ENCODE results near the gene PICALM. TPM values are rescaled to one million over a fixed set of nuclear protein-coding genes. Genes with fewer than 3 reads are reported as not detected.

The PICALM gene
- total and polyA plus RNA-seq, 8 donors = 35.1 to 687 (median 150) TPM

- TF ChIP-seq POLR2AphosphoS5 (IDR thresholded peaks at IDR 0.05) (no peak), EP300 (IDR thresholded peaks at IDR 0.05) (no peak), CTCF (IDR thresholded peaks at IDR 0.05) (no peak), POLR2A (IDR thresholded peaks at IDR 0.05) (no peak)
- no peak for DNase-seq
- H3K27ac ChIP-seq = no peak overlapping the region
- H3K9me3 ChIP-seq = no peaks in the 10 kb centered on the region
- peaks cover 0 to 26% (median 11%) of the 10 kb centered on the region in 4 donors for H3K4me1 ChIP-seq
- no peaks in the 10 kb centered on the region for H3K27me3 ChIP-seq
- H3K4me3 ChIP-seq = no peak overlapping the region
- H3K36me3 ChIP-seq = peaks cover 13 to 78% (median 69%) of the 10 kb centered on the region in 4 donors
- intact Hi-C loops (cut with DNase I; ENCODE audit: low total_unique reads) = no loop called here
Observed at GRCh38 chr11:86013713-86014112, 55.2 kb downstream of the PICALM start.

GRCh38 chr11:86011175-86011574 lies 57.7 kb downstream of the PICALM start:
- Histone ChIP-seq H3K36me3 (peaks cover 21 to 95% (median 79%) of the 10 kb centered on the region in 4 donors), H3K27ac (no peak overlapping the region), H3K27me3 (no peaks in the 10 kb centered on the region), H3K4me3 (no peak overlapping the region), H3K9me3 (no peaks in the 10 kb centered on the region), H3K4me1 (peaks cover 0 to 35% (median 8%) of the 10 kb centered on the region in 4 donors)
- TF ChIP-seq CTCF (IDR thresholded peaks at IDR 0.05) (no peak), EP300 (IDR thresholded peaks at IDR 0.05) (no peak), POLR2A (IDR thresholded peaks at IDR 0.05) (no peak), POLR2AphosphoS5 (IDR thresholded peaks at IDR 0.05) (no peak)
- no peak for DNase-seq
- WGBS, 5 donors = 49 to 89% (median 63%) methylated on average over 1 of the region's 1 CpG
- intact Hi-C loops (cut with DNase I; ENCODE audit: low total_unique reads) = no loop called here

GRCh38 chr11:86003654-86004053 lies 65.2 kb downstream of the PICALM start:
- H3K27me3 ChIP-seq = no peaks in the 10 kb centered on the region
- intact Hi-C loops (cut with DNase I; ENCODE audit: low total_unique reads) = no loop called here
- peaks cover 51 to 97% (median 97%) of the 10 kb centered on the region in 4 donors for H3K36me3 ChIP-seq
- TF ChIP-seq POLR2AphosphoS5 (IDR thresholded peaks at IDR 0.05) (no peak), EP300 (IDR thresholded peaks at IDR 0.05) (no peak), POLR2A (IDR thresholded peaks at IDR 0.05) (no peak), CTCF (IDR thresholded peaks at IDR 0.05) (no peak)
- H3K9me3 ChIP-seq = no peaks in the 10 kb centered on the region
- DNase-seq = no peak
- no peak overlapping the region for H3K4me3 ChIP-seq
- 52 to 58% (median 57%) methylated on average over 2 of the region's 2 CpGs for WGBS, 5 donors
- peaks cover 0 to 17% (median 3%) of the 10 kb centered on the region in 4 donors for H3K4me1 ChIP-seq
- no peak overlapping the region for H3K27ac ChIP-seq

- intact Hi-C loops (cut with DNase I; ENCODE audit: low total_unique reads) = no loop called here
Observed at GRCh38 chr11:86002431-86002830, 66.5 kb downstream of the PICALM start.

More at GRCh38 chr11:86002431-86002830, 66.5 kb downstream of the PICALM start:
- TF ChIP-seq CTCF (IDR thresholded peaks at IDR 0.05) (no peak), POLR2AphosphoS5 (IDR thresholded peaks at IDR 0.05) (no peak), POLR2A (IDR thresholded peaks at IDR 0.05) (no peak), EP300 (IDR thresholded peaks at IDR 0.05) (no peak)
- Histone ChIP-seq H3K27ac (no peak overlapping the region), H3K4me3 (no peak overlapping the region), H3K36me3 (peaks cover 51 to 97% (median 97%) of the 10 kb centered on the region in 4 donors), H3K27me3 (no peaks in the 10 kb centered on the region), H3K9me3 (no peaks in the 10 kb centered on the region), H3K4me1 (peaks cover 0 to 9% (median 3%) of the 10 kb centered on the region in 4 donors)
- 91 to 99% (median 93%) methylated on average over 3 of the region's 3 CpGs for WGBS, 5 donors
- DNase-seq = no peak
